Stimulated activated naive B cell treated with anti-CD40 and anti-IgM and Interleukin-4, amounts not matched to agents 10 μg/mL and 1 μg/mL and 100 μg/mL, for 72 hours (primary cell): ENCODE results near the gene PHF12.

ENCODE experiments used
- ATAC-seq, 2 donors: fragments of 150-1000 bp; cut with Tn5 transposase; replicated peaks; 2 replicates each; pipeline ENCODE4 v1.10.0; 2021; ENCODE audit warnings: moderate library complexity in 1 of 2
- DNase-seq: peaks from one replicate; pipeline ENCODE4 v3.0.0; 2021
- H3K27ac Mint-ChIP-seq: one replicate; pipeline ENCODE4 v1.8.0; 2022; ENCODE audit warnings: mild to moderate bottlenecking, mixed read lengths
- H3K27me3 Mint-ChIP-seq, 2 donors: one replicate each; pipeline ENCODE4 v1.8.0; 2022; ENCODE audit warnings: mixed read lengths in 2 of 2
- H3K36me3 Mint-ChIP-seq, 2 donors: one replicate each; pipeline ENCODE4 v1.8.0; 2022; ENCODE audit warnings: mixed read lengths in 2 of 2, mild to moderate bottlenecking in 1 of 2
- H3K4me1 Mint-ChIP-seq, 2 donors: one replicate each; pipeline ENCODE4 v1.8.0; 2022; ENCODE audit warnings: mixed read lengths in 2 of 2, mild to moderate bottlenecking in 1 of 2
- H3K4me3 Mint-ChIP-seq, 2 donors: one replicate each; pipeline ENCODE4 v1.8.0; 2022; ENCODE audit warnings: mild to moderate bottlenecking in 2 of 2, mixed read lengths in 2 of 2, moderate library complexity in 1 of 2
- H3K9me3 Mint-ChIP-seq, 2 donors: one replicate each; pipeline ENCODE4 v1.8.0; 2022; ENCODE audit warnings: mixed read lengths in 2 of 2, mild to moderate bottlenecking in 1 of 2

PHF12 gene

GRCh38 chr17:28967221-28968135 lies 16.2 kb upstream of the PHF12 start:
- Mint-ChIP-seq H3K36me3 (no peaks in the 10 kb centered on the region), H3K27me3 (peaks cover 12 to 16% of the 10 kb centered on the region in 2 donors), H3K9me3 (no peaks in the 10 kb centered on the region), H3K4me3 (no peak overlapping the region), H3K4me1 (peaks cover 6 to 15% of the 10 kb centered on the region in 2 donors), H3K27ac (peak overlapping the region; percentile 60)
- no peak for DNase-seq
- peak; percentile 66 to 72 for ATAC-seq

- DNase-seq = no peak
- Mint-ChIP-seq H3K9me3 (no peaks in the 10 kb centered on the region), H3K4me3 (no peak overlapping the region), H3K36me3 (peaks cover 4 to 6% of the 10 kb centered on the region in 2 donors), H3K27me3 (peaks cover 12 to 16% of the 10 kb centered on the region in 2 donors), H3K27ac (no peak overlapping the region), H3K4me1 (peaks cover 6 to 15% of the 10 kb centered on the region in 2 donors)
- no peak for ATAC-seq
These were observed 12.5 kb upstream of the PHF12 start for GRCh38 chr17:28963841-28964240.

DNA sequence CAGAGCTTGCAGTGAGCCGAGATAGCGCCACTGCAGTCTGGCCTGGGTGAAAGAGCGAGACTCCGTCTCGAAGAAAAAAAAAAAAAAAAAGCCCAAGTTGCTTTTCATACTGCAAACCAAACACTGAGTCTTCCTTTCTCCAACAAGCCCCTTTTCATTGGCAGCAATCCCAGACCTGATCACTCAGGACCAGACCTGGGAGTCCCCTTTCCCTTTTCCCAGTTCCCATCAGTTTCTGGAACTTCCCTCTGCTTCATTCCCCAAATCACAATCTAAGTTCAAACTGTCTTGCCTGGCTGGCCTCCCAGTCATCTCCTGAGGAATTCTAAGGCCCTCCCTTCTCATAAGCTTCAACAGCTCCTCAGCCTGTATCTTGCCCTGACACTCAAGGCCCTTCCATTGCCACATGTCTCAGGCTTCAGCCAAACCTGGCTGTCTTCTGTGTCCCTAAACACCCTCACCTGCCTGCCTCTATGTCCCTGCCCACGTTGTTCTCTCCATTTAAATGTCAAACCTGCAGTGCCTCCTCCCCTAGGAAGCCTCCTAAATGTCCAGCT lies 11.8 kb upstream of the PHF12 start:
- Mint-ChIP-seq H3K36me3 (peaks cover 4 to 6% of the 10 kb centered on the region in 2 donors), H3K4me1 (peaks cover 6 to 15% of the 10 kb centered on the region in 2 donors), H3K4me3 (no peak overlapping the region), H3K27me3 (peaks cover 12 to 16% of the 10 kb centered on the region in 2 donors), H3K9me3 (no peaks in the 10 kb centered on the region), H3K27ac (no peak overlapping the region)
- no peak for ATAC-seq
- DNase-seq = no peak

DNA sequence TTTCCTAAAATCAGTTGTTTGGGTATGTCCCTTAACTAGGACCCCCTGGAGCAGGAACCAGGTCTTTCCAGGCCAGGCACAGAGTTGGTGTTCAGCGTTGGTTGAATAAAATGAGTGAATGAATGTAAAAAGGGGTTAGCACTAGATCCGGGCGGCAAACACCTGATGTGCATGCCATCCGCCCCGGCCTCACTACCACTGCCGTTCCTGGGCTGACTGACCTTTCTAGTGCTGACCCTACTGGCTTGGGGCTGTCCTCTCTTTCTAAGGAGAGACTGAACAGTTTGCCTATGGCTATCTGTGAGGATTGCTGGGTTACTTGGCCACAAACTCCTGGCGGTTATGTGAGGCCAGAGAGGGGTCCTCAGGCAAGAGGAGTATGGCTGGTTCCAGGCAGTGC lies 10.1 kb upstream of the PHF12 start:
- Mint-ChIP-seq H3K27me3 (peaks cover 12 to 16% of the 10 kb centered on the region in 2 donors), H3K4me1 (peaks cover 2 to 7% of the 10 kb centered on the region in 2 donors), H3K36me3 (peaks cover 4 to 9% of the 10 kb centered on the region in 2 donors), H3K4me3 (no peak overlapping the region), H3K9me3 (no peaks in the 10 kb centered on the region), H3K27ac (no peak overlapping the region)
- ATAC-seq (no peak), DNase-seq (no peak)

- DNase-seq (no peak), ATAC-seq (no peak)
- H3K27me3 Mint-ChIP-seq = peaks cover 12 to 16% of the 10 kb centered on the region in 2 donors
- peaks cover under 1 to 3% of the 10 kb centered on the region in 2 donors for H3K4me1 Mint-ChIP-seq
- no peak overlapping the region for H3K27ac Mint-ChIP-seq
- H3K4me3 Mint-ChIP-seq = no peak overlapping the region
- no peaks in the 10 kb centered on the region for H3K9me3 Mint-ChIP-seq
- H3K36me3 Mint-ChIP-seq = peaks cover 4 to 9% of the 10 kb centered on the region in 2 donors
These were observed 9.1 kb upstream of the PHF12 start for GRCh38 chr17:28960256-28961061.

DNA sequence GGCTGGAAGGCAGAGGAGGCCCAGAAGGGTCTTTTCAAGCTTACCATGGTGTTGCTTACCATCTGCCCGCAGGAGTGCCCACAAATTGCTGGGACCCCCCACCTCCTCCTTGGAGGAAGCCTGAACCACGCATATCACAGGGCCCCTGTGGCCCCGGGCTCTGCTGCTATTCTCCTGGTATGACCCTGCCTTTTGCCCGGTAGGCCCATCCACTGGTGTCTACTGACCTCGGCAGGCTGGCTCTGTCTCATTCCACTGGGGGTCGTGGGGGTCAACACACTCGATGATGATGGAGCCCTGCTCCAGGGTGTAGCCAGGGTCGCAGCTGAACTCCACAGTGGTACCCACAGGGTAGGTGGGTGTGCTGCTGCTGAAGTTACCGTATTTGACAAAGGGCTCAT lies 8.2 kb upstream of the PHF12 start:
- Mint-ChIP-seq H3K4me1 (no peaks in the 10 kb centered on the region), H3K27me3 (peaks cover 12 to 16% of the 10 kb centered on the region in 2 donors)
- ATAC-seq = no peak

DNA sequence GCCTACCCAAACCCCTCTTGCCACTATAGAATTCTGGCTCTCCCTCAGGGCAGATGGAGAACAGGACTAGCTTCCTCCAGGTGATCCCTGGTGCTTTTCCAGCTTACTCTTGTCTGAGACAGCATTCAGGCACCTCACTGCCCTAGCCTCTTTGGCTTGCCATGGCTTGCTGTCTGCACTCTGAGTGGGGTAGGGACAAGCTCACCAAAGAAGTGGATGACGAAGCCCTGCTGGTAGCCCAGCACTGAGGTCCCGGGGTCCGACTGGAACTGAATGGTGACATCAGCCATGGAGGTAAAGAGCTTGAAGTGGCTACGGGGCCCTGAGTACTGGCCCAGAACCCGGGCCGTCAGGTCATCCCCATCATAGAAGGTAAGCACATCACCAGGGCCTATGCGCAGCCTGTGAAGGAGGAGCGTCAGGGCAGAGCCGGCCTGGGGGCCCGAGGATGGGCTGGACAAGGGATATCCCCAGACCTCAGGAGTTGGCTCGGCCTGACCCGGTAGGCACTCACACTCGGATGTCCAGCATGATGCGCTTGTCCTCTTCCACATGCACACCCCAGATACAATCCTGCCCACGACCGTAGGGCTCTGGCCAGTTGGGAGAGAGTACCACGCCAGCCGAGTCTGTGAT lies 7.6 kb upstream of the PHF12 start:
- DNase-seq (no peak), ATAC-seq (no peak)
- Mint-ChIP-seq H3K4me1 (no peaks in the 10 kb centered on the region), H3K9me3 (no peaks in the 10 kb centered on the region), H3K27me3 (peaks cover 9 to 11% of the 10 kb centered on the region in 2 donors), H3K4me3 (no peak overlapping the region), H3K36me3 (peaks cover 4 to 9% of the 10 kb centered on the region in 2 donors), H3K27ac (no peak overlapping the region)

More for the DNA sequence above, 8.2 kb upstream of the PHF12 start:
- Mint-ChIP-seq H3K4me3 (no peak overlapping the region), H3K36me3 (peaks cover 4 to 9% of the 10 kb centered on the region in 2 donors), H3K27ac (no peak overlapping the region), H3K9me3 (no peaks in the 10 kb centered on the region)
- no peak for DNase-seq

DNA sequence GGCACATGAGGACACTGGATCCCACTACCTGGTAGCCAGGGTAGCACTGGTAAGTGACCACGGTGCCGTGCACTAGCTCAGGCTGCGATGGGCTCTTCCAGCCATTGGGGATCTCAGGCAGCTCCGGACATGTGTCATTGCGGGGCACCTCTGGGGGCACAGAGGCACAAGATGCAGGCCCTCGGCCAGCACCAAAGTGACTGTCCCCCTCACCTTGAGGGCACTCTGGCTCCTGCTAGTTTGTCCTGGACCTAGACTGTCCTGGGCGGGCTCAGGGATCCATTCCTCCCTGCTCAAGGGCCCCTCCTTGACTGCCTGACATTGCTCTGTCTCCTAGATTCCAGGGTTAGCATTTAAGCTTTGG lies 6.7 kb upstream of the PHF12 start:
- no peak overlapping the region for H3K4me3 Mint-ChIP-seq
- H3K4me1 Mint-ChIP-seq = no peaks in the 10 kb centered on the region
- ATAC-seq (no peak), DNase-seq (no peak)
- no peaks in the 10 kb centered on the region for H3K9me3 Mint-ChIP-seq
- peaks cover 4 to 9% of the 10 kb centered on the region in 2 donors for H3K36me3 Mint-ChIP-seq
- H3K27ac Mint-ChIP-seq = no peak overlapping the region
- peaks cover 0 to 1% of the 10 kb centered on the region in 2 donors for H3K27me3 Mint-ChIP-seq

DNA sequence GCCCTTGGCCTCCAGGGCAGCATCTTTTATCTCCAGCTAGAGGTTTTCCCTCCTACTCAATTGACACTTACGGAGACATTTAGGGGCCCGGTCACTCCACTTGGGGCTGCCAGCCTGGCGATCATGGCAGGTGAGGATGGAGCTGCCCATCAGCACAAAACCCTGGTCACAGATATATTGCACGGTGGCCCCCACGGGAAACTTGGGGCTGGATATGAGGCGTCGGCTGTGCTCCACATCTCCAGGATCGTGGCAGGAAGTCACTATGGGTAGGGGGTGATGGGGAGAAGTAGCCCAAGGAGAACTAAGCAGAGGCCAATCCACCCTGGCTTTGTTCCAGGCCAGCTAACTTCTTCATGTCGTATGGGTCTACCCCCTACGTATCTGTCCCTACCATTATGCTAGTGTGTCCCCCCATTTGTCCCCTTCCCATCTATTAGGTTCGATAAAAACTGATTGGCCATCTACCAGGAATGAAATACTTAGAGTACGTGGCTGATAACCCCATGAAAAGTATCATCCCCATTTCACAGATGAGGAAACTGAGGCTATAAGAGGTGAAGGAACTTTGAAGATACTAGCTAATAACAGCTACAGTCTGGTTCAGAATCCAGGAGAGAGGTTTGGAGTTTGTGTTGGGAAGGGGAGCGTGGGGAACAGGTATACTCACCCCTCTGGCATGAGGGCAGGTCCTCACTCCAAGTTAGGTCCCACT lies 6.1 kb upstream of the PHF12 start:
- Mint-ChIP-seq H3K36me3 (peaks cover 4 to 9% of the 10 kb centered on the region in 2 donors), H3K9me3 (no peaks in the 10 kb centered on the region), H3K4me1 (no peaks in the 10 kb centered on the region), H3K27ac (no peak overlapping the region), H3K27me3 (no peaks in the 10 kb centered on the region), H3K4me3 (no peak overlapping the region)
- DNase-seq = no peak
- ATAC-seq = no peak

DNA sequence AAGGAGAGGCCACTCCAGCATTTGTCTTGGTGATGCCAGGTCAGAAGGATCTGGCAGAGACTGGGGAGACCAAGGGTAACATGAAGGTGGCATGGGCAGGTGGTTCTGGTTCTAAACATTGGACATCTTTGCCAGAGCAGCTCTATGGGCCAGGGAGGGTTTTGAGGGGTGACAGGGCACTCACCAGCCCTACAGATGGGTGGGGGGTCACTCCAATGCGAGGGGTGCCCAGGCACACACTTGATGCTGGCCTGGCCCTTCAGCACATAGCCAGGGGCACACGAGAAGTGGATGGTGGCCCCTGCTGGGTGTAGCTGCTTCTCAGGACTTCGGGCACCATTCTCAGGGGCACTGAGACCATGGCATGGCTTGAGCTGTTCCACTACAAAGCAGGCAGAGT lies 5.5 kb upstream of the PHF12 start:
- H3K36me3 Mint-ChIP-seq = peaks cover 4 to 9% of the 10 kb centered on the region in 2 donors
- DNase-seq = no peak
- H3K9me3 Mint-ChIP-seq = no peaks in the 10 kb centered on the region
- no peak overlapping the region for H3K4me3 Mint-ChIP-seq
- no peaks in the 10 kb centered on the region for H3K27me3 Mint-ChIP-seq
- ATAC-seq = no peak
- H3K4me1 Mint-ChIP-seq = no peaks in the 10 kb centered on the region
- no peak overlapping the region for H3K27ac Mint-ChIP-seq

GRCh38 chr17:28956112-28956511 lies 4.8 kb upstream of the PHF12 start:
- H3K4me3 Mint-ChIP-seq = no peak overlapping the region
- DNase-seq (no peak), ATAC-seq (no peak)
- no peaks in the 10 kb centered on the region for H3K27me3 Mint-ChIP-seq
- no peaks in the 10 kb centered on the region for H3K4me1 Mint-ChIP-seq
- H3K27ac Mint-ChIP-seq = no peak overlapping the region
- peaks cover 4 to 9% of the 10 kb centered on the region in 2 donors for H3K36me3 Mint-ChIP-seq
- no peaks in the 10 kb centered on the region for H3K9me3 Mint-ChIP-seq

DNA sequence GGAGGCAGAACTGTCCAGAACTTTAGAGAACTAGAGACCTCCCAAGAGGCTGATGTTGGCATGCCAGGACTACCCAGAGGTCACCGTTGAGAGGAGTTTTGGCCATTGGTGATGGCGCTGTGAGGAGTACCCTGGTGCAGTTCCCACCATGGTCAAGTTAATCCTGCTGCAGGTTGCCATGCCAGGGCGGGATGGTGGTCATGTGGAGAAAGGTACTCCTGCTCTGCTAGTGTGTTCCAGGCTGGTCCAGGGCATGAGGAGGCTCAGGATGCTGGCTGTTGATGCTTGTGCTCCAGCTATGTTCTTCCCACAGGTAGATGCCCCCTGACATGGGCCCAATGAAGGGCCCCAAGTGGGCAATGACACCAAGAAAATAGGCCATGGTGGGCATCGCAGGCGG lies 4.1 kb upstream of the PHF12 start:
- Mint-ChIP-seq H3K27ac (peak overlapping the region; percentile 66), H3K27me3 (no peaks in the 10 kb centered on the region), H3K4me1 (no peaks in the 10 kb centered on the region), H3K9me3 (no peaks in the 10 kb centered on the region), H3K4me3 (no peak overlapping the region), H3K36me3 (peaks cover 7 to 12% of the 10 kb centered on the region in 2 donors)
- no peak for DNase-seq
- no peak for ATAC-seq

DNA sequence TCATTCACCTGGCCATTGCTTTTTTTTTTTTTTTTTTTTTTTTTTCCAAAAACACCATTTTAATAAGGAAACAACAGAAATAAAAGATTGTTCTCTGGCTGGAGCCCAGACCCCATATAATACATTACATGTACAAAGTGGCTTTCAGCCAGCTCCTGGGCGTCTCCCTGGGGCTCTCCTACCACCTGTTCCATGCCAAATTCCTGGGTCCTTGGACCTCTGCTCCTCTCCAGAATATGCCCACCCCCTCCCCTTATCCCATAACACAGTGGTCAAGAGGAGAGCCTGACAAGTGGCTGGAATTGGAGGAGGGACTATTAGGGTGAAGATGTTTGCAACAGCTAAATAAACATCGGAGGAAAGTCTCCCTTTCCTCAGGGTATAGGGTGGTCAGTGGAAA lies 3.6 kb upstream of the PHF12 start:
- DNase-seq (no peak), ATAC-seq (no peak)
- peak overlapping the region; percentile 66 for H3K27ac Mint-ChIP-seq
- no peaks in the 10 kb centered on the region for H3K27me3 Mint-ChIP-seq
- no peaks in the 10 kb centered on the region for H3K4me1 Mint-ChIP-seq
- no peak overlapping the region for H3K4me3 Mint-ChIP-seq
- peaks cover 9 to 14% of the 10 kb centered on the region in 2 donors for H3K36me3 Mint-ChIP-seq
- H3K9me3 Mint-ChIP-seq = no peaks in the 10 kb centered on the region
